ENCODE data around the gene TAF1B.

Gene TAF1B

DNA sequence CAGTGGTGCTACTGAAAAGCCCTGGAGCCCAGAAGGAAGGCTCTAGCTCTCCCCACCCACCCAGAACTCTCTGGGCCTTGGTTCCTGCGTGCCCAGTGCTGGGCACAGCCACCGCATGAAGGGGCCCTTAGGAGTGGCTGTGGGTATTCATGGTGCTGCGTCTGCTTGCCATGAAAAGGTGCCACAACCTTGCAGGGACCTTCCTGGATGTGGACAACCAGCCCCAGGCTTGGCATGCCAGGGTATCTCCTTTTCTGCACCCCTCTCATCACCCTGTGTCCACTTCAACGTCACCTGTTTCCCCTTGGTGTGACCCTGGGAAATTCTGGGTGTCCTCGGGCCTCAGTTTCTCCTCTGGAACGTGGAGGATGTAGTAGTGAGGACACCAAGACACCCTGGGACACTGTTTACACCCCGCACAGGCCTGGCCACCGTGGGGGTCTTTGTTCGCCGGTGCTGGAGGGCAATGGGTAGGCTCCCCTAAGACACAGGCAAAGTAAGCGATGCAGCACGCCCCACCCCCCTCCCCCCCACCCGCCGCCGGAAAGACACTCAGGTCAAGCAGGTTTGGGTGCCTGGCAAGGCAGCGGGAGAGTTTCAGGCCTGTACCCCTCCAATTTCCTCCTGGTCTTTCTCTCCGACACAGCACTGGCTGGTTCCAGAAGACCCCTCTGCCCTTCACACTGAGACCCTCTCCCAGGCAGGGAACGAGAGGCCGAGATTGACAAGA is 34.8 kb upstream of the TAF1B start:
- no peak for DNase-seq

- no peak for DNase-seq
Observed at GRCh38 chr2:9809064-9809356, 34.3 kb upstream of the TAF1B start.

- no peak for DNase-seq
Observed at GRCh38 chr2:9809448-9810088, 33.7 kb upstream of the TAF1B start.

GRCh38 chr2:9811216-9811615 is 32.1 kb upstream of the TAF1B start:
- no peak for DNase-seq

GRCh38 chr2:9811679-9812511 is 31.4 kb upstream of the TAF1B start:
- DNase-seq, result no peak

- no peak for DNase-seq
Observed at GRCh38 chr2:9812945-9813311, 30.3 kb upstream of the TAF1B start.

DNA sequence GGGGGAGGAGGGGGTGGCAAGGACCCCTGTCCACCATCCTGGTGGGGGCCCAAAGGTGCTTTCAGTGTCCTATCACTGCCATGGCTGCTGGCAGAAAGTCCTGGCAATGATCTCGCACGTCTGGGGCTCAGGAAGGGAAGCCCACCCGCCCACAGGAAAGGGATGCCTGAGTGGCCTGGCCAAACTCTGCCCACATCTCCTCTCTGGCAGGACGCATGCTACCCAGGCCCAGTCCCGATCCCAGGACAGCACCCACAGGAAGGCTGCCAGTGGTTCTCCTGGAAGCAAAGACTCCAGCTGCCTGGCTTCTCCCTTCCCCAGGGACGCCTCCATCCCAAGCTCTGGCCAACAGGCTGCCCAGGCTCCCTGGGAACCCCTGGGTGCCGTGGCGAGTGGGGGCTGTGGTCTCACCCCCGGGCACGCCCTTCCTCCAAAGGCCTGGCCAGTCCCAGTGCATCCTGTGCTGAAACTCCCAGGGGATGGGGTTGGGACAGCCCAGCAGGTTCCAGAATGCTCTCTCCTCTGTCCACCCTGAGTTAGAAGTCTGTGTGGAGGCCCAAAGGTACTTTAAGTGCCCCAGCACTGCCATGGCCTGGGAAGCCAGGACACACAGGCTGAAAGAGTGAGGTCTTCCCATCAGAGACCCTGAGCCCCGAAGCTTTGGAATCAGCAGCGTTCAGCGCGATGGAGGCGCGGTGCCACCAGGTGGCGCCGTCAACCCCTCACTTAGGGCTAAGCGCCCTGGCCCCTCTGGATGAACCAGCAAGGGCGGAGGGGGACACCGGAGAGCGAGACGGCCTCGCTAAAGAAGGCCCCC is 29.8 kb upstream of the TAF1B start:
- peak; percentile 62 for DNase-seq

DNA sequence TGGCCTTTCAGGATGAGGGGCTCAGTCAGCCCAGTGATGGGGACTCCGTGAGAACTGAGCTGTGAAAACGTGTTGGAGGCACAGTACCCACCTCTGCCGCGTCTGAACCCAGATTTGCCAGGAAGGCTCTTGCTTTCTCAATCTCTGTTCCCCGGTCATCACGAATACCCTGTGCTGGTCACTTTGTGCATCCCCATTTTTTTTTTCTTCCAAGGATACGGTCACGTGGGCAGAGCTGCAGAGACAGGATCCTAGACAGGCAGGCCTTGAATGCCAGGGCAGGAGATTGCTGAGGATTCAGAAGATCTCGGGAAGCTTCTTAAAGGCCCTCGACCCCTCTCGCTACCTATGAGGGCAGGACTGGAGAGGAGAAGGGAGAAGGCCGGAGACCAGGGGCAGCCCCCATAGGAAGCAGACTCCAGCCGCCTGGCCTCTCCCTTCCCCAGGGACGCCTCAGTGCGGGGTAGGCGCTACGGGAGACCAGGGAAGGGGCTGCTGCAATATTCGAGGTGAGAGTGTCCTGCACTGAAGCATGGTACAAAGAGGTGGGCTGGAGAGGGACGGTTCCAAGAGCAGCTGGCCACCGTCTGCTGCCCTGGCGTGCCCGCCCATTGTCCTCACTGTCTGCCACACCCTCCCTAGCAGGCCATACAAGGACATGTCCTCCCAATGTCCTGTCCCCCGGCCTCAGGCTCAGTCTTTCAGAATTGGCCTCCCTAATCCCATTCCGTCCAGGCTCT is 29.0 kb upstream of the TAF1B start:
- DNase-seq, result no peak

- DNase-seq, result no peak
Observed at GRCh38 chr2:9815076-9815475, 28.2 kb upstream of the TAF1B start.

GRCh38 chr2:9815844-9816279 is 27.4 kb upstream of the TAF1B start:
- no peak for DNase-seq

DNA sequence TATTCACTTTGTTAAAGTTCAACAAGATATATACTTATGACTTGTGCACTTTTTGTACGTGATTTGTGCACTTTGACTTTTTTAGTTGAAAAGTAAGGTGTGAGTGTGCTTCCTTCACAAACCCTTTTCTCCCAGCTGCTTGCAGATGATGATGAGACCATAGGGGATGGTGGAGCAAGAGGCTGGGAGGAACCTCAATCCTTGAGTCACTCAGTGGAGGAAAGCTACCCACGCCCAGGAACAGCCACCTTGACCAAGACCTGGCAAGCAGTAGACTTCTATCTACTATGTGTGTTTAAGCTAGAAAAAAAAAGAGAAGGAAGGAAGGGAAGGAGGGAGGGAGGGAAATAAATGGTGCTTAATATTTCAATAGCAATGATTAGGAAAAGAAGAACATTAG is 25.2 kb upstream of the TAF1B start:
- no peak for DNase-seq

DNA sequence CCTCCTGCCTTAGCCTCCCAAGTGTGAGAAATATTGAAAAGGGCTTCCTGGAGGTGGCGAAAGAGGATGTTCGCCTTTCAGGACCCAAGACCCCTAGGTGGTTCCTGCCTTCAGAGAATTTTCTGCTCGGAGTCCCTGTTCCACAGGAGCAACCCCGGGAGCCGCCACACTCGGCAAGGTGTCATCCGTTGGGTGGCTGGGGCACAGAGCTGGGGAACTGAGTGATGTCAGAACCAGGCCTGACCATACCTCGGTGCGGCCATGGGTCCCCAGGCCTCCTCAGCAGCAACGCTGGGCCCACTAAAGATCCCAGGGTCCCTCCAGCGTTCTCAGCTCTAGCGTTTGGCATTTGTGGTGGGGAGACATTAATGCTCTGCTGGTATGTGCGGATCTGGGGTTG is 23.7 kb upstream of the TAF1B start:
- DNase-seq, result no peak

DNA sequence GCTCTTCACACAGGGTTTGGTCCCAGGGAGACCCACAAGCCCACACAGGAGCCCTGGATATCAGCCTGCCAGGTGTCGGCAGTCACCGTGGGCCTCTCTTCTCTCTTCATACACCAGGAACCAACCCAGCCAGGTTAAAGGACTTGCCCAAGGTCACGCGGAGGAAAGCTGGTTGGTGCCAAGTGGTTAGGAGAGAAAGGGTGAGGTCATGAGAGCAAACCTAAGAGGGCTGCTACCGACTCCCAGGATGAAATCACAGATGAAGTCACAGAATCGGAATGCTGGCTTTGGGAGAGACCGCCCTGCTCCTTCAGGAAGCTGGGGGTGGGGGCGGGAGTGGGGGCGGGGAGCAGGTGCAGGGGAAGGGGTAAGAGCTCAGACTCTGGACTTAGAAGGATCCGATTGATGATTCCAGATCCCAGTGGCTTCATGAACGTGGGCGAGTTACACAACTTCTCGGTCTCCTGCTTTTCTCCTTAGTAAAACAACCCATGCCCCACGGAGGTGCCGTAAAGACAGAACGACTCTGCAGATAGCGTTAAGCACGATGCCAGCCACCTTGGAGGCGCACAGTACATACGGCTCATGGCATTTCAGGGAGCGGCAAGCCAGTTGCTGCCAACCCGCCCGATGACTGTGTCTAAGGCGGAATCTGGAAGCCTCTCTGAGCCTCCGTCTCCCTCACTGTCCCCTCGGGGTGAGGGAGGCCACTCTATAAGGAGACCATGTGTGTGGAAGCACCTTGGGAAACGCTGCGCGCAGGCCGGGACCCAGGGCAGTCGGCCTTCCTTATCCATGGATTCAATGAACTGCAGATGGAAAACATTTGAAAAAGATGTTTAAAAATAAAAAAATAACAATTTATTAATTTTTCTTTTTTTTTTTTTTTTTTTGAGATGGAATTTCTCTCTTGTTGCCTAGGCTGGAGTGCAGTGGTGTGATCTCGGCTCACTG is 23.0 kb upstream of the TAF1B start:
- peak; percentile 8 for DNase-seq

DNA sequence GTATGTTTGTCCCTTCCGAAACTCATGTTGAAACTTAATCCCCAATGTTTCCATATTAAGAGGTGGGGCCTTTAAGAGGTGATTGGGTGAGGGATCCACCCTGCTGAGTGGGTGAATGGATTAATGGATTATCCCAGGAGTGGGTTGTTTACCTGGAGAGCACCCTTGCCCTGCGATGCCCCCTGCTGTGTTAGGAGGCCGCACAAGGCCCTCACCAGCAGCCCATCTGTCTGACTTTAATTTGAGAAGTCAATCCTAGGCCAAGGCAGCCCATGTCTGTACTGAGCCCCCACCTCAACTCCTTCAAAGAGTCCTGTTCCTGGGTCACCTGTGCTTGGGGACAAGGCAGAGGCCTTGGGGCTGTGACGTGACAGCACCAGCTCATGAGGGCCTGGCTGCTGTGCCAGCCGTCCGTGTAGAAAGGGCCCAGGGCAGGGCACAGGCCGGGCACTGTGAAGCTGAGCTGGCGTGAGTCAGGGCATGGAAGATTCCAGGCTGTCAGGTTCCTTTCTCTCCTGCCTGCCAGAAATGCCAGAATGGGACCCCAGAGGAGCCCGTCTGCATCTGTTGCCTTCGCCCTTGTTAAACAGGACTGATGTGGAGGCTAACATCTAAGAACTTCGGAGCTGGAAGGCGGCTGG is 21.3 kb upstream of the TAF1B start:
- no peak for DNase-seq

- no peak for DNase-seq
Observed at GRCh38 chr2:9824441-9824840, 18.8 kb upstream of the TAF1B start.

DNA sequence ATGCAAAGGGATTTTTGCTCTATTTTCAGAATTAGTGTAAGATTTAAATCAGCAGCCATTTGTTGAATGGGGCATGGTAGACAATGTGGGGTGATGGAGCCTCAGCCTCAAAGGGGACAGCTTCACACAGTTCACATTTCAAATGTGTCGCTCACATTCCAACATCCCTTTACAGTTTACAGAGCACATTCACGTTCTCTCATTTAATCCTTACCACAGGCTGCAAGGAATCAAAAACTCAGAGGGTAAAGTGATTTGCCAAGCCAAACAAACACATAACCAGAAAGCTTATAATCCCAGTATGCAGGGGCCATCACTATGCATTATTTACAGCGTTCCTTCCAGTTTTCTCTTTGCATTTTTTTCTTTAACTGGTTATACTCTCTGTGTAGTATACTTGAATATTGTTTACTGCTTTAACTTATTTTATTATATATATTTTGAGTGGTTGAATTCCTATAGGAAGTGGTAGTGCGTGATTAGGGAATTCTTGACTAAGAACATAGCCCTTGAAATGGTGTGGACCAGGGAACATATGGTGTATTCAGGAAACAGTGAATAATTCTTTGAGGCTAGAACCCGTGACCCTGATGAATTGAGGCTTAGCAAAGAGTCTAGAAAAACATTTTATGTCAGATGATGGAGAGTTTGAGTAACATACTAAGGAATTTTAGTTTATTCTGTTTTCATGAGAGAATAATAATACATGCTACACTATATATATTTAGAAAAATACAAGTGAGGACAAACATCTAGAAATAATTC is 18.1 kb upstream of the TAF1B start:
- no peak for DNase-seq

DNA sequence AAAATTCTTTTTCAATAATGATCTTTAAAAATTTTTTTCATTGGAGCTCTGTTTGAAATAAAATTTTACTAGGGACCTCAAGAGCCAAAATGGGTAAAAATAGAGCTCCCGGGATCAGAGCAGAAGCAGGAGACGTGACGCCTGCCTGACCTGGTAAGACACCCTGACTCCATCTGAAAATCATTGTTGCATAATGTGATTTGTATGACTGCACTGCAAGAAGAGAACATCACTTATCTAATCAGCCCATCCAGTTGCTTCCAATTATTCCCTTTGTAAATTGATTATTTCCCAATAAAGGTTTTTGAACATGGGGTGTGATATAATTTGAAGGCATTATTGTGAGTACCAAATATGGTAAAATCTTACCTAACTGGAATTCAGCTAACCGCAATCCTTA is 17.1 kb upstream of the TAF1B start:
- DNase-seq, result no peak

- no peak for DNase-seq
Observed at GRCh38 chr2:9830685-9831410, 12.4 kb upstream of the TAF1B start.

GRCh38 chr2:9831670-9832069 is 11.6 kb upstream of the TAF1B start:
- no peak for DNase-seq

All from T1000 (cell line).